H1 (cell line): ENCODE measurements around the gene NCKAP1. TPM values are rescaled to one million over a fixed set of nuclear protein-coding genes. Genes with fewer than 3 reads are reported as not detected.

Source experiments
- CTCF ChIA-PET: fragments of 300-600 bp; sonication (Branson Sonifier 250); formaldehyde crosslinking; loops from one replicate; lab custom pipeline; 2021; ENCODE audit not compliant: partially characterized antibody; lab: Charles Lee
- POLR2A ChIA-PET: fragments of 300-600 bp; sonication (Branson Sonifier 250); formaldehyde crosslinking; loops from one replicate; lab custom pipeline; 2021; ENCODE audit warnings: inconsistent platforms; ENCODE audit not compliant: partially characterized antibody; lab: Charles Lee
- DNase-seq, 2 experiments: peaks; one replicate each; pipeline versions ENCODE4 v3.0.0 to v3.0.0-alpha.2; 2010 to 2022; ENCODE audit warnings: low spot score in 2 of 2, low read depth in 1 of 2, mixed read lengths in 1 of 2
- FAIRE-seq: peaks from 2 replicates; lab custom pipeline; 2011; peaks lifted over from hg19 to GRCh38; lab: Jason Lieb, UNC
- H2AFZ ChIP-seq: 2 replicates; pipeline ENCODE4 v1.8.1; 2012; ENCODE audit warnings: low read length, inconsistent platforms
- H2AK5ac ChIP-seq: 2 replicates; pipeline ENCODE4 v1.6.1; 2013; ENCODE audit warnings: low read depth, low read length
- H2BK120ac ChIP-seq: replicated peaks from 2 replicates; pipeline ENCODE3; 2013; ENCODE audit warnings: low read depth, low read length, inconsistent platforms
- H2BK12ac ChIP-seq: 2 replicates; pipeline ENCODE4 v1.6.1; 2013; ENCODE audit warnings: low read depth, low read length
- H2BK15ac ChIP-seq: 2 replicates; pipeline ENCODE4 v1.6.1; 2013; ENCODE audit warnings: low read length
- H2BK20ac ChIP-seq: 2 replicates; pipeline ENCODE4 v1.6.1; 2013; ENCODE audit warnings: low read length
- H2BK5ac ChIP-seq: 2 replicates; pipeline ENCODE4 v1.6.1; 2013; ENCODE audit warnings: low read depth, low read length
- H3K14ac ChIP-seq: 2 replicates; pipeline ENCODE4 v1.6.1; 2013; ENCODE audit warnings: inconsistent platforms; ENCODE audit not compliant: insufficient read length
- H3K18ac ChIP-seq: 2 replicates; pipeline ENCODE4 v1.6.1; 2013; ENCODE audit warnings: low read length; ENCODE audit errors: extremely low read depth
- H3K23ac ChIP-seq: 2 replicates; pipeline ENCODE4 v1.6.1; 2013; ENCODE audit warnings: inconsistent platforms; ENCODE audit not compliant: insufficient read length
- H3K23me2 ChIP-seq: 2 replicates; pipeline ENCODE4 v1.6.1; 2013; ENCODE audit warnings: low read depth, low read length
- H3K27ac ChIP-seq: 2 replicates; pipeline ENCODE4 v1.6.1; 2011; ENCODE audit warnings: low read depth, low read length, inconsistent platforms
- H3K27me3 ChIP-seq, 4 experiments: replicated peaks in 1 of 4; 1 replicate in 1 of 4; 2 replicates in 3 of 4; pipeline versions ENCODE4 v1.6.1 to v1.8.1; 2011 to 2013; ENCODE audit warnings: low read length in 3 of 4, mild to moderate bottlenecking in 3 of 4, inconsistent platforms in 2 of 4, mixed read lengths in 2 of 4, moderate library complexity in 1 of 4; ENCODE audit not compliant: control insufficient read depth in 3 of 4, insufficient read depth in 3 of 4; ENCODE audit errors: extremely low read depth in 1 of 4
- H3K36me3 ChIP-seq, 4 experiments: 2 replicates each; pipeline versions ENCODE4 v1.6.1 to v1.8.1; 2011 to 2013; ENCODE audit warnings: mild to moderate bottlenecking in 4 of 4, low read length in 3 of 4, moderate library complexity in 2 of 4, control low read depth in 1 of 4, inconsistent platforms in 1 of 4; ENCODE audit not compliant: insufficient read depth in 4 of 4, control insufficient read depth in 2 of 4
- H3K4ac ChIP-seq: replicated peaks from 2 replicates; pipeline ENCODE3; 2013; ENCODE audit warnings: low read length, low read depth, mixed read lengths, inconsistent platforms; ENCODE audit not compliant: insufficient read length
- H3K4me1 ChIP-seq, 4 experiments: replicated peaks in 1 of 4; 1 replicate in 1 of 4; 2 replicates in 3 of 4; pipeline versions ENCODE4 v1.6.1 to v1.8.1; 2011 to 2013; ENCODE audit warnings: low read length in 3 of 4, inconsistent platforms in 2 of 4, mixed read lengths in 1 of 4; ENCODE audit not compliant: insufficient read depth in 4 of 4, control insufficient read depth in 3 of 4
- H3K4me2 ChIP-seq, 2 experiments: 2 replicates each; pipeline versions ENCODE4 v1.6.1 to v1.8.1; 2011 to 2013; ENCODE audit warnings: low read depth in 2 of 2, low read length in 2 of 2, control low read depth in 1 of 2, inconsistent platforms in 1 of 2, mild to moderate bottlenecking in 1 of 2; ENCODE audit not compliant: insufficient read depth in 1 of 2
- H3K4me3 ChIP-seq, 4 experiments: fragments of 200-600, 300-600 bp in 1 of 4; sonication (generic), shearing (Covaris generic), sonication (Bioruptor Twin) in 1 of 4; 2 replicates each; pipeline versions ENCODE4 v1.5.1 to v1.8.1; 2011 to 2016; ENCODE audit warnings: low read length in 4 of 4, low read depth in 3 of 4, control low read depth in 2 of 4, inconsistent platforms in 2 of 4, mild to moderate bottlenecking in 2 of 4, mixed read lengths in 1 of 4, moderate library complexity in 1 of 4; ENCODE audit not compliant: insufficient read depth in 2 of 4; ENCODE audit errors: extremely low read depth in 1 of 4
- H3K56ac ChIP-seq: replicated peaks from 2 replicates; pipeline ENCODE3; 2013; ENCODE audit warnings: low read depth, mild to moderate bottlenecking, mixed read lengths, low read length, inconsistent platforms; ENCODE audit not compliant: insufficient read length
- H3K79me1 ChIP-seq: 2 replicates; pipeline ENCODE4 v1.6.1; 2013; ENCODE audit warnings: low read depth, low read length, control low read depth
- H3K79me2 ChIP-seq, 2 experiments: 2 replicates each; pipeline versions ENCODE4 v1.6.1 to v1.8.1; 2012 to 2013; ENCODE audit warnings: low read length in 2 of 2, mild to moderate bottlenecking in 2 of 2, inconsistent platforms in 1 of 2; ENCODE audit not compliant: insufficient read depth in 2 of 2, control insufficient read depth in 1 of 2
- H3K9ac ChIP-seq, 4 experiments: replicated peaks in 1 of 4; 1 replicate in 1 of 4; 2 replicates in 3 of 4; pipeline versions ENCODE4 v1.6.1 to v1.8.1; 2011 to 2013; ENCODE audit warnings: low read depth in 3 of 4, low read length in 3 of 4, control low read depth in 2 of 4, mild to moderate bottlenecking in 2 of 4, moderate library complexity in 2 of 4, inconsistent platforms in 1 of 4; ENCODE audit errors: extremely low read depth in 1 of 4
- H3K9me3 ChIP-seq, 2 experiments: 2 replicates each; pipeline versions ENCODE4 v1.6.1 to v1.8.1; 2012 to 2013; ENCODE audit warnings: mild to moderate bottlenecking in 2 of 2, moderate library complexity in 2 of 2, control low read depth in 1 of 2, inconsistent platforms in 1 of 2, low read depth in 1 of 2, low read length in 1 of 2, mixed read lengths in 1 of 2; ENCODE audit not compliant: insufficient read depth in 2 of 2
- H4K20me1 ChIP-seq, 2 experiments: replicated peaks in 1 of 2; 2 replicates each; pipeline versions ENCODE3 to v1.8.1; 2011 to 2013; ENCODE audit warnings: inconsistent platforms in 2 of 2, low read length in 2 of 2, mild to moderate bottlenecking in 1 of 2; ENCODE audit not compliant: insufficient read depth in 2 of 2, control insufficient read depth in 1 of 2
- H4K5ac ChIP-seq: 2 replicates; pipeline ENCODE4 v1.6.1; 2013; ENCODE audit warnings: low read length, low read depth, mixed read lengths, inconsistent platforms; ENCODE audit not compliant: insufficient read length
- H4K8ac ChIP-seq: 2 replicates; pipeline ENCODE4 v1.8.0; 2013; ENCODE audit warnings: mild to moderate bottlenecking, moderate library complexity, low read length, inconsistent platforms; ENCODE audit not compliant: insufficient read depth; ENCODE audit errors: extremely low read depth
- H4K91ac ChIP-seq: replicated peaks from 2 replicates; pipeline ENCODE3; 2013; ENCODE audit warnings: low read length, mixed read lengths, inconsistent platforms; ENCODE audit not compliant: insufficient read length
- BRCA1 ChIP-seq: IDR thresholded peaks from 2 replicates; pipeline ENCODE4 v1.6.1; 2012; ENCODE audit warnings: low read depth, low read length, improper control_type of control experiment
- CREB1 ChIP-seq: IDR thresholded peaks from 2 replicates; pipeline ENCODE4 v1.6.1; 2012; ENCODE audit warnings: inconsistent platforms
- EGR1 ChIP-seq: IDR thresholded peaks from 2 replicates; pipeline ENCODE4 v1.6.1; 2011; ENCODE audit warnings: low read depth, low read length, borderline replicate concordance
- HDAC6 ChIP-seq: IDR thresholded peaks from one replicate; pipeline ENCODE4 v1.7.1; 2012; ENCODE audit warnings: low read depth, mild to moderate bottlenecking, inconsistent platforms, low read length, moderate library complexity
- JUND ChIP-seq: IDR thresholded peaks from 2 replicates; pipeline ENCODE4 v1.6.1; 2011; ENCODE audit warnings: mild to moderate bottlenecking, improper control_type of control experiment, low read length
- NRF1 ChIP-seq: IDR thresholded peaks from 2 replicates; pipeline ENCODE4 v1.6.1; 2011; ENCODE audit warnings: mild to moderate bottlenecking, low read depth, low read length, improper control_type of control experiment
- POLR2AphosphoS5 ChIP-seq: IDR thresholded peaks from 2 replicates; pipeline ENCODE4 v1.6.1; 2011; ENCODE audit warnings: low read depth, low read length
- POU5F1 ChIP-seq: IDR thresholded peaks from 2 replicates; pipeline ENCODE4 v1.6.1; 2011; ENCODE audit warnings: low read depth, mild to moderate bottlenecking, low read length, moderate library complexity
- SP1 ChIP-seq: IDR thresholded peaks from 2 replicates; pipeline ENCODE4 v1.6.1; 2011; ENCODE audit warnings: low read depth, low read length
- SP2 ChIP-seq: IDR thresholded peaks from 2 replicates; pipeline ENCODE4 v1.6.1; 2012; ENCODE audit warnings: mild to moderate bottlenecking, low read length, inconsistent platforms
- WGBS, 2 experiments: shearing (Covaris generic) in 1 of 2; methylation state at CpG; one replicate each; pipeline versions ENCODE4 v1.1.6 to v1.1.7; 2013 to 2015; ENCODE audit warnings: low lambda C conversion rate in 2 of 2, mixed read lengths in 2 of 2, inconsistent platforms in 1 of 2, low coverage in 1 of 2, missing lambda C conversion rate in 1 of 2; ENCODE audit not compliant: insufficient replicate concordance in 2 of 2, insufficient coverage in 1 of 2, insufficient read length in 1 of 2; ENCODE audit errors: extremely low coverage in 1 of 2, missing lambda C conversion rate in 1 of 2; 5-methylcytosine and 5-hydroxymethylcytosine counted together
- polyA plus RNA-seq, 7 experiments: library from polyadenylated mRNA; depleted of rRNA in 3 of 7; stranded (reverse) in 5 of 7; unstranded in 2 of 7; fragments of >200 nt in 5 of 7; fragments of 200-250 nt in 2 of 7; gene quantifications; 1 replicate in 5 of 7; 2 replicates in 1 of 7; 4 replicates in 1 of 7; pipeline versions ENCODE4 v1.2.1 to v1.2.3, GENCODE V29; 2011 to 2013; ENCODE audit warnings: missing spikeins in 2 of 7, mixed read lengths in 2 of 7
- total RNA-seq: library from RNA; stranded (reverse); fragmentation: NEBNext Ultra II Directional; extraction: Animal tissue kit (Norgen Biotek cat#: 25700); gene quantifications from 2 replicates; pipeline ENCODE4 v1.2.1, GENCODE V29; 2021

NCKAP1 gene
- total and polyA plus RNA-seq, 2 of the 8 experiments (the other 6 are each of a cell fraction or from before 2014, with no cell fraction given) = 90.8 to 173 TPM

GRCh38 chr2:183057333-183057985, 19.2 kb upstream of the NCKAP1 start:
- Histone ChIP-seq H3K27me3 (no peaks in the 10 kb centered on the region), H3K23me2 (no peaks in the 10 kb centered on the region), H3K23ac (no peak overlapping the region), H3K4me2 (no peak overlapping the region), H3K9ac (no peak overlapping the region), H3K9me3 (no peaks in the 10 kb centered on the region; a peak in 1 of 4 replicates), H3K4me1 (no peaks in the 10 kb centered on the region), H2BK15ac (no peak overlapping the region), H2AK5ac (no peak overlapping the region), H2BK12ac (no peak overlapping the region), H4K5ac (no peak overlapping the region), H3K27ac (no peak overlapping the region), H2AFZ (no peak overlapping the region), H3K4ac (no peak overlapping the region), H3K18ac (no peak overlapping the region), H3K79me2 (no peaks in the 10 kb centered on the region), H3K14ac (no peak overlapping the region), H3K56ac (no peak overlapping the region), H3K4me3 (no peak overlapping the region), H3K79me1 (no peaks in the 10 kb centered on the region), H3K36me3 (peaks cover 0 to 2% (median 0%) of the 10 kb centered on the region in 4 experiments; a peak in 1 of 8 replicates), H2BK20ac (no peak overlapping the region), H4K8ac (no peak overlapping the region), H4K20me1 (no peaks in the 10 kb centered on the region), H4K91ac (no peak overlapping the region), H2BK5ac (no peak overlapping the region), H2BK120ac (no peak overlapping the region)
- DNase-seq (no peak), FAIRE-seq (no peak)
- POLR2A ChIA-PET = no interaction called here
- TF ChIP-seq JUND (no peak), EGR1 (no peak), POU5F1 (no peak), BRCA1 (no peak), CREB1 (no peak), SP2 (no peak), HDAC6 (no peak), SP1 (no peak), NRF1 (no peak), POLR2AphosphoS5 (no peak)
- 97% methylated on average over 3 of the region's 3 CpGs; no CpG with 5 or more reads in 1 of the 2 experiments for WGBS, 2 experiments
- CTCF ChIA-PET = interaction anchor here (0.7 to 4.5 kb wide), 2 partner anchors 13 to 22 kb away, joined by 3 to 38 read pairs; no protein-coding TSS in a partner anchor
